ENCODE data around the gene PHF21A. TPM values are rescaled to one million over a fixed set of nuclear protein-coding genes. Genes with fewer than 3 reads are reported as not detected.

PHF21A gene
- total and polyA plus RNA-seq, 4 donors, result 3.6 to 8.5 (median 6.2) TPM

DNA sequence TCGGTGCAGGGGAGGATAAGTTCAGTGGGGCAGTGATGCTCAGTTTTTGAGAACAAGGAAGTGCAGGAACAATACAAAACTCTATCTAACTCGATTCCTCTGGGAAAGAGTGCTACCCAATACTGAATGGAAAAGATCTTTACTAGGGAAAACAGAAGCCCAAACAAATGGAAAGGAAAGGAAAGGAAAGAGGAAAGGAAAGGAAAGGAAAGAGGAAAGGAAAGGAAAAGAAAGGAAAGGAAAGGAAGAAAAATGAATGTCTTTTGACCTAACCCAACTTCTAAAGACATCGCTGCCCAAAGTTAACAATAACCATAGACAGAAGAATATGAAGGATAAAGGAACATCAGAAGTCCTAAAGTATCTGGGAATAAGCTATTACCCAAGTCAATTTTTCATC, 41.6 kb downstream of the PHF21A start:
- Histone ChIP-seq H3K36me3 (ENCODE audit: control insufficient read depth in 4 of 4, insufficient read depth in 3 of 4, low read depth in 1 of 4, low read length in 3 of 4) (peaks cover 0 to 12% (median 0%) of the 10 kb centered on the region in 4 donors), H3K4me1 (ENCODE audit: control insufficient read depth in 4 of 4, insufficient read depth in 4 of 4, low read length in 3 of 4) (no peaks in the 10 kb centered on the region), H3K27ac (ENCODE audit: low read depth in 1 of 2, low read length in 2 of 2) (no peak overlapping the region), H3K9ac (ENCODE audit: low read depth in 1 of 2, low read length in 2 of 2) (no peak overlapping the region), H3K9me3 (ENCODE audit: control insufficient read depth in 4 of 4, low read length in 3 of 4) (no peaks in the 10 kb centered on the region), H3K4me3 (ENCODE audit: low read depth in 1 of 3, low read length in 3 of 3) (no peak overlapping the region), H3K27me3 (ENCODE audit: control insufficient read depth in 4 of 4, insufficient read depth in 4 of 4, low read length in 3 of 4) (no peaks in the 10 kb centered on the region)
- DNase-seq (ENCODE audit: low spot score), result no peak
- 95% methylated on average over 3 of the region's 3 CpGs for WGBS
- TF ChIP-seq JUND (IDR thresholded peaks at IDR 0.05) (no peak), RXRA (IDR thresholded peaks at IDR 0.05) (no peak), HNF4G (IDR thresholded peaks at IDR 0.05) (no peak), EGR1 (IDR thresholded peaks at IDR 0.05; ENCODE audit: low read depth in 2 of 2) (no peak), YY1 (IDR thresholded peaks at IDR 0.05) (no peak), TAF1 (conservative IDR thresholded peaks at IDR 0.05) (no peak), SP1 (IDR thresholded peaks at IDR 0.05) (no peak)
- TF ChIP-seq, protein P1, sequence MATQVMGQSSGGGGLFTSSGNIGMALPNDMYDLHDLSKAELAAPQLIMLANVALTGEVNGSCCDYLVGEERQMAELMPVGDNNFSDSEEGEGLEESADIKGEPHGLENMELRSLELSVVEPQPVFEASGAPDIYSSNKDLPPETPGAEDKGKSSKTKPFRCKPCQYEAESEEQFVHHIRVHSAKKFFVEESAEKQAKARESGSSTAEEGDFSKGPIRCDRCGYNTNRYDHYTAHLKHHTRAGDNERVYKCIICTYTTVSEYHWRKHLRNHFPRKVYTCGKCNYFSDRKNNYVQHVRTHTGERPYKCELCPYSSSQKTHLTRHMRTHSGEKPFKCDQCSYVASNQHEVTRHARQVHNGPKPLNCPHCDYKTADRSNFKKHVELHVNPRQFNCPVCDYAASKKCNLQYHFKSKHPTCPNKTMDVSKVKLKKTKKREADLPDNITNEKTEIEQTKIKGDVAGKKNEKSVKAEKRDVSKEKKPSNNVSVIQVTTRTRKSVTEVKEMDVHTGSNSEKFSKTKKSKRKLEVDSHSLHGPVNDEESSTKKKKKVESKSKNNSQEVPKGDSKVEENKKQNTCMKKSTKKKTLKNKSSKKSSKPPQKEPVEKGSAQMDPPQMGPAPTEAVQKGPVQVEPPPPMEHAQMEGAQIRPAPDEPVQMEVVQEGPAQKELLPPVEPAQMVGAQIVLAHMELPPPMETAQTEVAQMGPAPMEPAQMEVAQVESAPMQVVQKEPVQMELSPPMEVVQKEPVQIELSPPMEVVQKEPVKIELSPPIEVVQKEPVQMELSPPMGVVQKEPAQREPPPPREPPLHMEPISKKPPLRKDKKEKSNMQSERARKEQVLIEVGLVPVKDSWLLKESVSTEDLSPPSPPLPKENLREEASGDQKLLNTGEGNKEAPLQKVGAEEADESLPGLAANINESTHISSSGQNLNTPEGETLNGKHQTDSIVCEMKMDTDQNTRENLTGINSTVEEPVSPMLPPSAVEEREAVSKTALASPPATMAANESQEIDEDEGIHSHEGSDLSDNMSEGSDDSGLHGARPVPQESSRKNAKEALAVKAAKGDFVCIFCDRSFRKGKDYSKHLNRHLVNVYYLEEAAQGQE (IDR thresholded peaks at IDR 0.05), result no peak
- TF ChIP-seq, protein P2, sequence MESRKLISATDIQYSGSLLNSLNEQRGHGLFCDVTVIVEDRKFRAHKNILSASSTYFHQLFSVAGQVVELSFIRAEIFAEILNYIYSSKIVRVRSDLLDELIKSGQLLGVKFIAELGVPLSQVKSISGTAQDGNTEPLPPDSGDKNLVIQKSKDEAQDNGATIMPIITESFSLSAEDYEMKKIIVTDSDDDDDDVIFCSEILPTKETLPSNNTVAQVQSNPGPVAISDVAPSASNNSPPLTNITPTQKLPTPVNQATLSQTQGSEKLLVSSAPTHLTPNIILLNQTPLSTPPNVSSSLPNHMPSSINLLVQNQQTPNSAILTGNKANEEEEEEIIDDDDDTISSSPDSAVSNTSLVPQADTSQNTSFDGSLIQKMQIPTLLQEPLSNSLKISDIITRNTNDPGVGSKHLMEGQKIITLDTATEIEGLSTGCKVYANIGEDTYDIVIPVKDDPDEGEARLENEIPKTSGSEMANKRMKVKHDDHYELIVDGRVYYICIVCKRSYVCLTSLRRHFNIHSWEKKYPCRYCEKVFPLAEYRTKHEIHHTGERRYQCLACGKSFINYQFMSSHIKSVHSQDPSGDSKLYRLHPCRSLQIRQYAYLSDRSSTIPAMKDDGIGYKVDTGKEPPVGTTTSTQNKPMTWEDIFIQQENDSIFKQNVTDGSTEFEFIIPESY (IDR thresholded peaks at IDR 0.05), result no peak
- TF ChIP-seq, protein P3, sequence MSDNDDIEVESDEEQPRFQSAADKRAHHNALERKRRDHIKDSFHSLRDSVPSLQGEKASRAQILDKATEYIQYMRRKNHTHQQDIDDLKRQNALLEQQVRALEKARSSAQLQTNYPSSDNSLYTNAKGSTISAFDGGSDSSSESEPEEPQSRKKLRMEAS (IDR thresholded peaks at IDR 0.05), result no peak
- TF ChIP-seq, protein P4, sequence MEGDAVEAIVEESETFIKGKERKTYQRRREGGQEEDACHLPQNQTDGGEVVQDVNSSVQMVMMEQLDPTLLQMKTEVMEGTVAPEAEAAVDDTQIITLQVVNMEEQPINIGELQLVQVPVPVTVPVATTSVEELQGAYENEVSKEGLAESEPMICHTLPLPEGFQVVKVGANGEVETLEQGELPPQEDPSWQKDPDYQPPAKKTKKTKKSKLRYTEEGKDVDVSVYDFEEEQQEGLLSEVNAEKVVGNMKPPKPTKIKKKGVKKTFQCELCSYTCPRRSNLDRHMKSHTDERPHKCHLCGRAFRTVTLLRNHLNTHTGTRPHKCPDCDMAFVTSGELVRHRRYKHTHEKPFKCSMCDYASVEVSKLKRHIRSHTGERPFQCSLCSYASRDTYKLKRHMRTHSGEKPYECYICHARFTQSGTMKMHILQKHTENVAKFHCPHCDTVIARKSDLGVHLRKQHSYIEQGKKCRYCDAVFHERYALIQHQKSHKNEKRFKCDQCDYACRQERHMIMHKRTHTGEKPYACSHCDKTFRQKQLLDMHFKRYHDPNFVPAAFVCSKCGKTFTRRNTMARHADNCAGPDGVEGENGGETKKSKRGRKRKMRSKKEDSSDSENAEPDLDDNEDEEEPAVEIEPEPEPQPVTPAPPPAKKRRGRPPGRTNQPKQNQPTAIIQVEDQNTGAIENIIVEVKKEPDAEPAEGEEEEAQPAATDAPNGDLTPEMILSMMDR (IDR thresholded peaks at IDR 0.05; ENCODE audit: low read depth, low read length, missing input control), result no peak

DNA sequence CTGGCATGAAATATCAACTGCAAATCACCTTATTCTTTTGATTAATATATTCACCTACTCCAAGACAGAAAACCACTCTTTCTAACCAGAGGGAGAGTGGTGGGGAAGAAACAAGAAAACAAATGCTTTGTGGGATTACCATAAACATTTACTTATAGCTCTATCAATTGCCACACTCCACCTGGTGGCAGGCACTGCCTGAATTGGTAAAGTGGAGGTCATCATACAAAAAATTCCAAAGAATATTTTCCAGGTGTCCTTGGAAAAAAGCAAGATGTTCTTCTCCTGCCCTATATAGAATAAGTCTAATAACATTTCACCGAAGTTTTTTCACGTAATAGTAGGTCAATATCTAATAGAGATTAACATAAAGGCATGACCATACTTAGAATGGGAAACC, 45.3 kb downstream of the PHF21A start:
- H3K36me3 ChIP-seq (ENCODE audit: control insufficient read depth in 4 of 4, insufficient read depth in 3 of 4, low read depth in 1 of 4, low read length in 3 of 4), result peaks cover 0 to 3% (median 0%) of the 10 kb centered on the region in 4 donors
- WGBS, result 94% methylated on average over 2 of the region's 2 CpGs
- no peaks in the 10 kb centered on the region for H3K9me3 ChIP-seq (ENCODE audit: control insufficient read depth in 4 of 4, low read length in 3 of 4)
- no peak for DNase-seq (ENCODE audit: low spot score)
- TF ChIP-seq RXRA (IDR thresholded peaks at IDR 0.05) (no peak), FOXA2 (IDR thresholded peaks at IDR 0.05) (no peak), YY1 (IDR thresholded peaks at IDR 0.05) (no peak), EGR1 (IDR thresholded peaks at IDR 0.05; ENCODE audit: low read depth in 2 of 2) (no peak), NR2F2 (IDR thresholded peaks at IDR 0.05) (no peak), HNF4A (conservative IDR thresholded peaks at IDR 0.05) (no peak)
- TF ChIP-seq, protein P3 (IDR thresholded peaks at IDR 0.05), result no peak
- H3K27me3 ChIP-seq (ENCODE audit: control insufficient read depth in 4 of 4, insufficient read depth in 4 of 4, low read length in 3 of 4), result no peaks in the 10 kb centered on the region
- H3K27ac ChIP-seq (ENCODE audit: low read depth in 1 of 2, low read length in 2 of 2), result no peak overlapping the region
- H3K4me3 ChIP-seq (ENCODE audit: low read depth in 1 of 3, low read length in 3 of 3), result no peak overlapping the region
- H3K4me1 ChIP-seq (ENCODE audit: control insufficient read depth in 4 of 4, insufficient read depth in 4 of 4, low read length in 3 of 4), result no peaks in the 10 kb centered on the region
- H3K9ac ChIP-seq (ENCODE audit: low read depth in 1 of 2, low read length in 2 of 2), result no peak overlapping the region
